Nephron (organoid): ENCODE data around the gene PHF1.
"Not testable (repeated sequence)": the region's sequence is repeated elsewhere in the genome, so short reads cannot be mapped to it uniquely, and the experiment has no call there.

ENCODE experiments used
- H3K27ac Mint-ChIP-seq, 3 experiments: 2 replicates each; pipeline ENCODE4 v1.8.0; 2020; ENCODE audit warnings: mixed read lengths in 3 of 3, mild to moderate bottlenecking in 2 of 3, moderate library complexity in 1 of 3
- H3K27me3 Mint-ChIP-seq: 2 replicates; pipeline ENCODE4 v1.8.0; 2021; ENCODE audit warnings: low read depth, mild to moderate bottlenecking, moderate library complexity, mixed read lengths
- H3K36me3 Mint-ChIP-seq: 2 replicates; pipeline ENCODE4 v1.8.0; 2020; ENCODE audit warnings: low read depth, mixed read lengths
- H3K4me1 Mint-ChIP-seq: 2 replicates; pipeline ENCODE4 v1.8.0; 2020; ENCODE audit warnings: mixed read lengths
- H3K4me3 Mint-ChIP-seq, 3 experiments: 2 replicates each; pipeline ENCODE4 v1.8.0; 2020; ENCODE audit warnings: mild to moderate bottlenecking in 3 of 3, mixed read lengths in 3 of 3, moderate library complexity in 2 of 3
- H3K9me3 Mint-ChIP-seq: 2 replicates; pipeline ENCODE4 v1.8.0; 2020; ENCODE audit warnings: mixed read lengths
- CTCF ChIP-seq, 3 experiments: fragments of 200-600 bp; sonication (generic); IDR thresholded peaks; one replicate each; pipeline ENCODE4 v1.5.0; 2021; ENCODE audit warnings: antibody characterized with exemption in 3 of 3; ENCODE audit not compliant: unreplicated experiment in 3 of 3

Gene PHF1

GRCh38 chr6:33410711-33411631 lies at the start of gene PHF1:
PHF1 (plus strand) TSS chr6:33411014; CDS start chr6:33412264, 1,250 bp downstream.
- no peaks in the 10 kb centered on the region for H3K9me3 Mint-ChIP-seq
- H3K36me3 Mint-ChIP-seq, result peaks cover 36% of the 10 kb centered on the region

GRCh38 chr6:33363486-33363885 lies 47.3 kb upstream of the PHF1 start:
- not testable (repeated sequence) for H3K36me3 Mint-ChIP-seq, H3K4me3 Mint-ChIP-seq, H3K27me3 Mint-ChIP-seq, H3K9me3 Mint-ChIP-seq
- H3K4me1 Mint-ChIP-seq, result peaks cover 12% of the 10 kb centered on the region
- H3K27ac Mint-ChIP-seq, result peak overlapping the region in 1 of 3 experiments; percentile 7

More at GRCh38 chr6:33410711-33411631, at the start of gene PHF1:
- no peaks in the 10 kb centered on the region for H3K27me3 Mint-ChIP-seq
- TF ChIP-seq CTCF (IDR thresholded peaks at IDR 0.05; ENCODE audit: unreplicated experiment in 3 of 3), result peak in 1 of 3 experiments; percentile 28
- peak within 1 kb of the TSS; percentile 95 to 99 (median 96) for H3K27ac Mint-ChIP-seq
- H3K4me1 Mint-ChIP-seq, result peaks cover 25% of the 10 kb centered on the region
- H3K4me3 Mint-ChIP-seq, result peak within 1 kb of the TSS; percentile 91 to 94 (median 91)

DNA sequence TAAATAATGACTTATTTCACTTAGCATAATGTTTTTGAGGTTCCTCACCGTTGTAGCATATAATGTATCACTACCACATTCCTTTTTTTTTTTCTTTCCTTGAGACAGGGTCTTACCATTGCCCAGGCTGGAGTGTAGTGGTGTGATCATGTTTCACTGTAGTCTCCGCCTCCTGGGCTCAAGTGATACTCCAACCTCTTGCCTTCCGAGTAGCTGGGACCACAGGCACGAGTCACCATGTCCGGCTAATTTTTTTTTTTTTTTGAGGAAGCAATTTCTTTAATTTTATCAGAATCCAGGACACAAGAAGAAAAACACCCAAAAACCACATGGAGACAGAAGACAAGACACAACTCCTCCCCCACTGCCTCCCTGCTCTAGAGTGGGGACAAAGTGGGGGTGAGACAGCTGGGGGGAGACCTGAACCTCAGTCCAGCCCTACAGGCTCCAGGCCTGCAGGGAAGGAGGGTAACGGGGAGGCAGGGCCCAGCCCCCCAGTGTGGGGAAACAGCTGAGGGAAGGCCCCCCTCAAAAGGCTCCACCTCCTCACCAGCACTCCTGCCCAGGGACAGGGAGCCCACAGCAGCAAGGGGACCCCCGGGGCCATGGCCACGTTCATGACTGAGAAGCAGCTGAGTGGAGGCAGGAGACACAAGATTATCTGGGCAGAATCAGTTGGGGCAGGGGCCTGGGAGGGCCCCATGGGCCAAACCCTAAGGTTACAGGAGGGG lies 46.2 kb upstream of the PHF1 start:
- H3K9me3 Mint-ChIP-seq, H3K27me3 Mint-ChIP-seq, H3K36me3 Mint-ChIP-seq: not testable (repeated sequence)
- Mint-ChIP-seq H3K4me1 (peaks cover 12% of the 10 kb centered on the region), H3K4me3 (peak overlapping the region in 2 of 3 experiments; percentile 23 to 50), H3K27ac (peak overlapping the region; percentile 72 to 91 (median 75))

GRCh38 chr6:33365206-33365971 lies 45.4 kb upstream of the PHF1 start:
- not testable (repeated sequence) for H3K36me3 Mint-ChIP-seq, H3K9me3 Mint-ChIP-seq, H3K27me3 Mint-ChIP-seq, H3K4me3 Mint-ChIP-seq, H3K27ac Mint-ChIP-seq
- H3K4me1 Mint-ChIP-seq, result peaks cover 12% of the 10 kb centered on the region

DNA sequence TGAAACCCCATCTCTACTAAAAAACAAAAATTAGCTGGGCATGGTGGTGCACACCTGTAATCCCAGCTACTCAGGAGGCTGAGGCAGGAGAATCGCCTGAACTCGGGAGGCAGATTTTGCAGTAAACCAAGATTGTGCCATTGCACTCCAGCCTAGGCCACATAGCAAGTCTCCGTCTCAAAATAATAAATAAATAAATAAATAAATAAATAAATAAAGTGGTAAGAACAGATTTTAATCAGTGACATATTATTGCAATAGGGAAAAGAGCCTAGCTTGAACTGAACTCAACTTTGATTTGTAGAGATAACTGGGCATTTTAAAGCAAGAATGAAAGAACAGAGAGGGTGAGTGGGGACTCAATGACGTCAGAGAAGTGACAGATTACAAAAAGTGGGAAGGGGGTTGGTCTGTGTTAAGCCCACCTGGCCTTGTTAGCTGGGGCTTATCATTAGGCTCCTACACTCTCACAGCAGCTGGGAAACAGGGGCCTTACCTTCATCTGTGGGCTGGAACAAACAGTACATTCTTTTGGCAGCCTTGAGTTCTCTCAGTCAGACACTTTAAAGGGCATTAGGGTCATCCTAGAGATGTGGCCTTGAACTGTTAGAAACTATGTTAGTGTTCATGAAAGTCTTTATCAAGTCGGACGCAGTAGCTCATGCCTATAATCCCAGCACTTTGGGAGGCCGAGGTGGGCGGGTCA lies 43.7 kb upstream of the PHF1 start:
- H3K9me3 Mint-ChIP-seq, result no peaks in the 10 kb centered on the region
- H3K4me1 Mint-ChIP-seq, result peaks cover 12% of the 10 kb centered on the region
- H3K36me3 Mint-ChIP-seq, result no peaks in the 10 kb centered on the region
- peaks cover 3% of the 10 kb centered on the region for H3K27me3 Mint-ChIP-seq
- TF ChIP-seq CTCF (IDR thresholded peaks at IDR 0.05; ENCODE audit: unreplicated experiment in 3 of 3), result no peak
- H3K4me3 Mint-ChIP-seq, result no peak overlapping the region
- H3K27ac Mint-ChIP-seq, result no peak overlapping the region

DNA sequence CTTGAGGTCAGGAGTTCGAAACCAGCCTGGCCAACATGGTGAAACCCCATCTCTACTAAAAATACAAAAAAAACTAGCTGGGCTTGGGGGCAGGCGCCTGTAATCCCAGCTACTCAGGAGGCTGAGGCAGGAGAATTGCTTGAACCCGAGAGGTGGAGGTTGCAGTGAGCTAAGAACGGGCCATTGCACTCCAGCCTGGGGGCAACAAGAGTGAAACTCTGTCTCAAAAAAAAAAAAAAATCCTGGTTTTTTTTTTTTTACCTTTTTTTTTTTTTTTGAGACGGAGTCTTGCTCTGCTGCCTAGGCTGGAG lies 43.1 kb upstream of the PHF1 start:
- peaks cover 17% of the 10 kb centered on the region for H3K4me1 Mint-ChIP-seq

GRCh38 chr6:33371901-33372300 lies 38.9 kb upstream of the PHF1 start:
- H3K4me1 Mint-ChIP-seq, result peaks cover 27% of the 10 kb centered on the region
- H3K36me3 Mint-ChIP-seq, H3K9me3 Mint-ChIP-seq, H3K27me3 Mint-ChIP-seq, H3K4me3 Mint-ChIP-seq, H3K27ac Mint-ChIP-seq: not testable (repeated sequence)

More for the DNA sequence above, 43.1 kb upstream of the PHF1 start:
- not testable (repeated sequence) for H3K36me3 Mint-ChIP-seq, H3K27ac Mint-ChIP-seq, H3K9me3 Mint-ChIP-seq, H3K4me3 Mint-ChIP-seq, H3K27me3 Mint-ChIP-seq
